ENCODE data around the gene HSPA12B.

DNA sequence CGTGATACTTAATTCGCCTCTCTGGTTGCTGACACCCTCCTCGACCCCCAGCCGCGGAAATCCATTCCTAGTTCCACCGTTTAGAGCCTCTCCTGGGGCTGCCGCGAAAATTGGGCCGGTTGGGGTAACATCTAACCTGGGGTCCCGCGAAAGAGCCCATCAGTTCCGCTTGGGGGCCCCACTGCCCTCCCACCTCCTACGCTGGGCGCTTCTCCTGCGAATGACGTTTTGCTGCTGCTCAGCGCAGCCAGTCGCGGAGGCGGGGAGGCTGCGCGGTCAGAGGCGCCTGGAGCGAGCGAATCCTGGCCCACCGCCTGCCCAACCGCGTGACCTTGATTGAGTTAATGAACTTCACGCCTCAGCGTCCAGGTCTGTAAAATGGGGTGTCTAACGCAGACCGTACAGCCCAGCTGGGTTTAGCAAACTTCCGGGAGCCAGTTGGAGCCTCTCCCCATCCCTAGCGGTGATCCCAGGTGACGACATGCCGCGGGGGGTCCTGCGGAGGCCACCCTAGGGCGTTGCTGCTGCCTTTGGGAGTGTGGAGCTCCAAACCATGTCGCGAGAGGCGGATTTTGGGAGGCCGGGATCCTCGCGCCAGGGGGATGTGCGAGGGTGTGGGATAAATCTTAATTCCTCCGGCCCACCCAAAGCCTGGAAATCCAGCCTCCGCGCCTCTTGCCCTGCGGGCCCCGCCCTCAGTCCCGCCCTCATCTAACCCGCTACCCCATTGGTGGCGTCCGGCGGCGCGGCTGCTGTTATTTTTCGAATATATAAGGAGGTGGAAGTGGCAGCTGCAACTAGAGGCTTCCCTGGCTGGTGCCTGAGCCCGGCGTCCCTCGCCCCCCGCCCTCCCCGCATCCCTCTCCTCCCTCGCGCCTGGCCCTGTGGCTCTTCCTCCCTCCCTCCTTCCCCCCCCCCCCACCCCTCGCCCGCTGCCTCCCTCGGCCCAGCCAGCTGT lies 63.3 kb downstream of the HSPA12B start, which contains the start of gene CDC25B:
- peak; percentile 28 to 96 (median 54) for TF ChIP-seq CTCF (IDR thresholded peaks at IDR 0.05)
- peak; percentile 30 to 92 for TF ChIP-seq EP300 (IDR thresholded peaks at IDR 0.05)
- TF ChIP-seq POLR2A (IDR thresholded peaks at IDR 0.05), result peak in 1 of 2 donors; percentile 78
